WTC11 (cell line): ENCODE results near the gene KIR3DL3.
"Not testable (repeated sequence)": the region's sequence is repeated elsewhere in the genome, so short reads cannot be mapped to it uniquely, and the experiment has no call there.

Source experiments
- ATF1 ChIP-seq: sonication (generic); formaldehyde crosslinking; IDR thresholded peaks from 2 replicates; pipeline ENCODE4 v1.8.1; 2023; ENCODE audit warnings: mild to moderate bottlenecking, moderate library complexity, missing genetic modification reagents
- ATF6 ChIP-seq: sonication (generic); formaldehyde crosslinking; IDR thresholded peaks from 2 replicates; pipeline ENCODE4 v1.8.1; 2023; ENCODE audit warnings: mild to moderate bottlenecking, missing genetic modification reagents
- GTF2I ChIP-seq: fragments of 250-450 bp; sonication (Bioruptor Pico); conservative IDR thresholded peaks from 2 replicates; pipeline ENCODE4 v1.4.0; 2021; ENCODE audit warnings: mild to moderate bottlenecking
- IRF2 ChIP-seq: sonication (generic); formaldehyde crosslinking; IDR thresholded peaks from 2 replicates; pipeline ENCODE4 v1.8.0; 2022; ENCODE audit warnings: low read depth, missing genetic modification reagents, borderline replicate concordance
- JUN ChIP-seq: sonication (generic); formaldehyde crosslinking; IDR thresholded peaks from 2 replicates; pipeline ENCODE4 v1.8.0; 2023; ENCODE audit warnings: mild to moderate bottlenecking, missing genetic modification reagents
- KAT7 ChIP-seq: sonication (generic); formaldehyde crosslinking; IDR thresholded peaks from 2 replicates; pipeline ENCODE4 v1.8.1; 2023; ENCODE audit warnings: missing genetic modification reagents, mild to moderate bottlenecking, borderline replicate concordance
- MAX ChIP-seq: sonication (generic); formaldehyde crosslinking; IDR thresholded peaks from 2 replicates; pipeline ENCODE4 v1.8.0; 2022; ENCODE audit warnings: mild to moderate bottlenecking, missing genetic modification reagents
- USF2 ChIP-seq: sonication (generic); formaldehyde crosslinking; IDR thresholded peaks from 2 replicates; pipeline ENCODE4 v1.8.1; 2023; ENCODE audit warnings: mild to moderate bottlenecking, missing genetic modification reagents, moderate library complexity
- ZNF423 ChIP-seq: fragments of 250-450 bp; sonication (Bioruptor Pico); IDR thresholded peaks from 2 replicates; pipeline ENCODE4 v2.1.2; 2022; ENCODE audit warnings: mild to moderate bottlenecking, moderate library complexity
- ZNF671 ChIP-seq: fragments of 250-450 bp; sonication (Bioruptor Pico); IDR thresholded peaks from 2 replicates; pipeline ENCODE4 v1.8.0; 2021; ENCODE audit warnings: mild to moderate bottlenecking
- TF ChIP-seq, protein P1 (sequence below): sonication (generic); formaldehyde crosslinking; IDR thresholded peaks from 2 replicates; pipeline ENCODE4 v1.8.0; 2022; ENCODE audit warnings: mild to moderate bottlenecking, missing genetic modification reagents
- TF ChIP-seq, protein P2 (sequence below): fragments of 200-600 bp; IDR thresholded peaks from 2 replicates; pipeline ENCODE4 v1.8.0; 2022; ENCODE audit warnings: antibody characterized with exemption
- TF ChIP-seq, protein P3 (sequence below): sonication (generic); formaldehyde crosslinking; IDR thresholded peaks from 2 replicates; pipeline ENCODE4 v1.8.0; 2022; ENCODE audit warnings: missing genetic modification reagents
- TF ChIP-seq, protein P4 (sequence below): sonication (generic); formaldehyde crosslinking; conservative IDR thresholded peaks from 2 replicates; pipeline ENCODE4 v1.8.1; 2023; ENCODE audit warnings: mild to moderate bottlenecking, low read depth, missing genetic modification reagents, moderate library complexity

- TF ChIP-seq, protein P1, sequence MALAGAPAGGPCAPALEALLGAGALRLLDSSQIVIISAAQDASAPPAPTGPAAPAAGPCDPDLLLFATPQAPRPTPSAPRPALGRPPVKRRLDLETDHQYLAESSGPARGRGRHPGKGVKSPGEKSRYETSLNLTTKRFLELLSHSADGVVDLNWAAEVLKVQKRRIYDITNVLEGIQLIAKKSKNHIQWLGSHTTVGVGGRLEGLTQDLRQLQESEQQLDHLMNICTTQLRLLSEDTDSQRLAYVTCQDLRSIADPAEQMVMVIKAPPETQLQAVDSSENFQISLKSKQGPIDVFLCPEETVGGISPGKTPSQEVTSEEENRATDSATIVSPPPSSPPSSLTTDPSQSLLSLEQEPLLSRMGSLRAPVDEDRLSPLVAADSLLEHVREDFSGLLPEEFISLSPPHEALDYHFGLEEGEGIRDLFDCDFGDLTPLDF (CRISPR knock-in tag), result not testable (repeated sequence)
- TF ChIP-seq, protein P2, sequence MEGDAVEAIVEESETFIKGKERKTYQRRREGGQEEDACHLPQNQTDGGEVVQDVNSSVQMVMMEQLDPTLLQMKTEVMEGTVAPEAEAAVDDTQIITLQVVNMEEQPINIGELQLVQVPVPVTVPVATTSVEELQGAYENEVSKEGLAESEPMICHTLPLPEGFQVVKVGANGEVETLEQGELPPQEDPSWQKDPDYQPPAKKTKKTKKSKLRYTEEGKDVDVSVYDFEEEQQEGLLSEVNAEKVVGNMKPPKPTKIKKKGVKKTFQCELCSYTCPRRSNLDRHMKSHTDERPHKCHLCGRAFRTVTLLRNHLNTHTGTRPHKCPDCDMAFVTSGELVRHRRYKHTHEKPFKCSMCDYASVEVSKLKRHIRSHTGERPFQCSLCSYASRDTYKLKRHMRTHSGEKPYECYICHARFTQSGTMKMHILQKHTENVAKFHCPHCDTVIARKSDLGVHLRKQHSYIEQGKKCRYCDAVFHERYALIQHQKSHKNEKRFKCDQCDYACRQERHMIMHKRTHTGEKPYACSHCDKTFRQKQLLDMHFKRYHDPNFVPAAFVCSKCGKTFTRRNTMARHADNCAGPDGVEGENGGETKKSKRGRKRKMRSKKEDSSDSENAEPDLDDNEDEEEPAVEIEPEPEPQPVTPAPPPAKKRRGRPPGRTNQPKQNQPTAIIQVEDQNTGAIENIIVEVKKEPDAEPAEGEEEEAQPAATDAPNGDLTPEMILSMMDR, result not testable (repeated sequence)
- TF ChIP-seq, protein P3, sequence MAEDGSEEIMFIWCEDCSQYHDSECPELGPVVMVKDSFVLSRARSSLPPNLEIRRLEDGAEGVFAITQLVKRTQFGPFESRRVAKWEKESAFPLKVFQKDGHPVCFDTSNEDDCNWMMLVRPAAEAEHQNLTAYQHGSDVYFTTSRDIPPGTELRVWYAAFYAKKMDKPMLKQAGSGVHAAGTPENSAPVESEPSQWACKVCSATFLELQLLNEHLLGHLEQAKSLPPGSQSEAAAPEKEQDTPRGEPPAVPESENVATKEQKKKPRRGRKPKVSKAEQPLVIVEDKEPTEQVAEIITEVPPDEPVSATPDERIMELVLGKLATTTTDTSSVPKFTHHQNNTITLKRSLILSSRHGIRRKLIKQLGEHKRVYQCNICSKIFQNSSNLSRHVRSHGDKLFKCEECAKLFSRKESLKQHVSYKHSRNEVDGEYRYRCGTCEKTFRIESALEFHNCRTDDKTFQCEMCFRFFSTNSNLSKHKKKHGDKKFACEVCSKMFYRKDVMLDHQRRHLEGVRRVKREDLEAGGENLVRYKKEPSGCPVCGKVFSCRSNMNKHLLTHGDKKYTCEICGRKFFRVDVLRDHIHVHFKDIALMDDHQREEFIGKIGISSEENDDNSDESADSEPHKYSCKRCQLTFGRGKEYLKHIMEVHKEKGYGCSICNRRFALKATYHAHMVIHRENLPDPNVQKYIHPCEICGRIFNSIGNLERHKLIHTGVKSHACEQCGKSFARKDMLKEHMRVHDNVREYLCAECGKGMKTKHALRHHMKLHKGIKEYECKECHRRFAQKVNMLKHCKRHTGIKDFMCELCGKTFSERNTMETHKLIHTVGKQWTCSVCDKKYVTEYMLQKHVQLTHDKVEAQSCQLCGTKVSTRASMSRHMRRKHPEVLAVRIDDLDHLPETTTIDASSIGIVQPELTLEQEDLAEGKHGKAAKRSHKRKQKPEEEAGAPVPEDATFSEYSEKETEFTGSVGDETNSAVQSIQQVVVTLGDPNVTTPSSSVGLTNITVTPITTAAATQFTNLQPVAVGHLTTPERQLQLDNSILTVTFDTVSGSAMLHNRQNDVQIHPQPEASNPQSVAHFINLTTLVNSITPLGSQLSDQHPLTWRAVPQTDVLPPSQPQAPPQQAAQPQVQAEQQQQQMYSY (CRISPR knock-in tag), result not testable (repeated sequence)
- not testable (repeated sequence) for TF ChIP-seq KAT7 (CRISPR knock-in tag); USF2; MAX (CRISPR knock-in tag); IRF2 (CRISPR knock-in tag); JUN (CRISPR knock-in tag); ATF1 (CRISPR knock-in tag); ZNF671 (CRISPR knock-in tag); ZNF423 (CRISPR knock-in tag); ATF6 (CRISPR knock-in tag); GTF2I
- TF ChIP-seq, protein P4, sequence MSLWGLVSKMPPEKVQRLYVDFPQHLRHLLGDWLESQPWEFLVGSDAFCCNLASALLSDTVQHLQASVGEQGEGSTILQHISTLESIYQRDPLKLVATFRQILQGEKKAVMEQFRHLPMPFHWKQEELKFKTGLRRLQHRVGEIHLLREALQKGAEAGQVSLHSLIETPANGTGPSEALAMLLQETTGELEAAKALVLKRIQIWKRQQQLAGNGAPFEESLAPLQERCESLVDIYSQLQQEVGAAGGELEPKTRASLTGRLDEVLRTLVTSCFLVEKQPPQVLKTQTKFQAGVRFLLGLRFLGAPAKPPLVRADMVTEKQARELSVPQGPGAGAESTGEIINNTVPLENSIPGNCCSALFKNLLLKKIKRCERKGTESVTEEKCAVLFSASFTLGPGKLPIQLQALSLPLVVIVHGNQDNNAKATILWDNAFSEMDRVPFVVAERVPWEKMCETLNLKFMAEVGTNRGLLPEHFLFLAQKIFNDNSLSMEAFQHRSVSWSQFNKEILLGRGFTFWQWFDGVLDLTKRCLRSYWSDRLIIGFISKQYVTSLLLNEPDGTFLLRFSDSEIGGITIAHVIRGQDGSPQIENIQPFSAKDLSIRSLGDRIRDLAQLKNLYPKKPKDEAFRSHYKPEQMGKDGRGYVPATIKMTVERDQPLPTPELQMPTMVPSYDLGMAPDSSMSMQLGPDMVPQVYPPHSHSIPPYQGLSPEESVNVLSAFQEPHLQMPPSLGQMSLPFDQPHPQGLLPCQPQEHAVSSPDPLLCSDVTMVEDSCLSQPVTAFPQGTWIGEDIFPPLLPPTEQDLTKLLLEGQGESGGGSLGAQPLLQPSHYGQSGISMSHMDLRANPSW (CRISPR knock-in tag), result not testable (repeated sequence)
Measured at GRCh38 chr19:54709956-54710355, 14.3 kb upstream of the KIR3DL3 start.
